H1 (cell line): ENCODE data around the gene CDK5. TPM values are rescaled to one million over a fixed set of nuclear protein-coding genes. Genes with fewer than 3 reads are reported as not detected.

Experiments
- CTCF ChIA-PET: fragments of 300-600 bp; sonication (Branson Sonifier 250); formaldehyde crosslinking; loops from one replicate; lab custom pipeline; 2021; ENCODE audit not compliant: partially characterized antibody; lab: Charles Lee
- POLR2A ChIA-PET: fragments of 300-600 bp; sonication (Branson Sonifier 250); formaldehyde crosslinking; loops from one replicate; lab custom pipeline; 2021; ENCODE audit warnings: inconsistent platforms; ENCODE audit not compliant: partially characterized antibody; lab: Charles Lee
- DNase-seq, 2 experiments: peaks; one replicate each; pipeline versions ENCODE4 v3.0.0 to v3.0.0-alpha.2; 2010 to 2022; ENCODE audit warnings: low spot score in 2 of 2, low read depth in 1 of 2, mixed read lengths in 1 of 2
- FAIRE-seq: peaks from 2 replicates; lab custom pipeline; 2011; peaks lifted over from hg19 to GRCh38; lab: Jason Lieb, UNC
- H2AFZ ChIP-seq: 2 replicates; pipeline ENCODE4 v1.8.1; 2012; ENCODE audit warnings: low read length, inconsistent platforms
- H2AK5ac ChIP-seq: 2 replicates; pipeline ENCODE4 v1.6.1; 2013; ENCODE audit warnings: low read depth, low read length
- H2BK120ac ChIP-seq: replicated peaks from 2 replicates; pipeline ENCODE3; 2013; ENCODE audit warnings: low read depth, low read length, inconsistent platforms
- H2BK12ac ChIP-seq: 2 replicates; pipeline ENCODE4 v1.6.1; 2013; ENCODE audit warnings: low read depth, low read length
- H2BK15ac ChIP-seq: 2 replicates; pipeline ENCODE4 v1.6.1; 2013; ENCODE audit warnings: low read length
- H2BK20ac ChIP-seq: 2 replicates; pipeline ENCODE4 v1.6.1; 2013; ENCODE audit warnings: low read length
- H2BK5ac ChIP-seq: 2 replicates; pipeline ENCODE4 v1.6.1; 2013; ENCODE audit warnings: low read depth, low read length
- H3K14ac ChIP-seq: 2 replicates; pipeline ENCODE4 v1.6.1; 2013; ENCODE audit warnings: inconsistent platforms; ENCODE audit not compliant: insufficient read length
- H3K18ac ChIP-seq: 2 replicates; pipeline ENCODE4 v1.6.1; 2013; ENCODE audit warnings: low read length; ENCODE audit errors: extremely low read depth
- H3K23ac ChIP-seq: 2 replicates; pipeline ENCODE4 v1.6.1; 2013; ENCODE audit warnings: inconsistent platforms; ENCODE audit not compliant: insufficient read length
- H3K23me2 ChIP-seq: 2 replicates; pipeline ENCODE4 v1.6.1; 2013; ENCODE audit warnings: low read depth, low read length
- H3K27ac ChIP-seq: 2 replicates; pipeline ENCODE4 v1.6.1; 2011; ENCODE audit warnings: low read depth, low read length, inconsistent platforms
- H3K27me3 ChIP-seq, 4 experiments: replicated peaks in 1 of 4; 1 replicate in 1 of 4; 2 replicates in 3 of 4; pipeline versions ENCODE4 v1.6.1 to v1.8.1; 2011 to 2013; ENCODE audit warnings: low read length in 3 of 4, mild to moderate bottlenecking in 3 of 4, inconsistent platforms in 2 of 4, mixed read lengths in 2 of 4, moderate library complexity in 1 of 4; ENCODE audit not compliant: control insufficient read depth in 3 of 4, insufficient read depth in 3 of 4; ENCODE audit errors: extremely low read depth in 1 of 4
- H3K36me3 ChIP-seq, 4 experiments: 2 replicates each; pipeline versions ENCODE4 v1.6.1 to v1.8.1; 2011 to 2013; ENCODE audit warnings: mild to moderate bottlenecking in 4 of 4, low read length in 3 of 4, moderate library complexity in 2 of 4, control low read depth in 1 of 4, inconsistent platforms in 1 of 4; ENCODE audit not compliant: insufficient read depth in 4 of 4, control insufficient read depth in 2 of 4
- H3K4ac ChIP-seq: replicated peaks from 2 replicates; pipeline ENCODE3; 2013; ENCODE audit warnings: low read length, low read depth, mixed read lengths, inconsistent platforms; ENCODE audit not compliant: insufficient read length
- H3K4me1 ChIP-seq, 4 experiments: replicated peaks in 1 of 4; 1 replicate in 1 of 4; 2 replicates in 3 of 4; pipeline versions ENCODE4 v1.6.1 to v1.8.1; 2011 to 2013; ENCODE audit warnings: low read length in 3 of 4, inconsistent platforms in 2 of 4, mixed read lengths in 1 of 4; ENCODE audit not compliant: insufficient read depth in 4 of 4, control insufficient read depth in 3 of 4
- H3K4me2 ChIP-seq, 2 experiments: 2 replicates each; pipeline versions ENCODE4 v1.6.1 to v1.8.1; 2011 to 2013; ENCODE audit warnings: low read depth in 2 of 2, low read length in 2 of 2, control low read depth in 1 of 2, inconsistent platforms in 1 of 2, mild to moderate bottlenecking in 1 of 2; ENCODE audit not compliant: insufficient read depth in 1 of 2
- H3K4me3 ChIP-seq, 4 experiments: fragments of 200-600, 300-600 bp in 1 of 4; sonication (generic), shearing (Covaris generic), sonication (Bioruptor Twin) in 1 of 4; 2 replicates each; pipeline versions ENCODE4 v1.5.1 to v1.8.1; 2011 to 2016; ENCODE audit warnings: low read length in 4 of 4, low read depth in 3 of 4, control low read depth in 2 of 4, inconsistent platforms in 2 of 4, mild to moderate bottlenecking in 2 of 4, mixed read lengths in 1 of 4, moderate library complexity in 1 of 4; ENCODE audit not compliant: insufficient read depth in 2 of 4; ENCODE audit errors: extremely low read depth in 1 of 4
- H3K56ac ChIP-seq: replicated peaks from 2 replicates; pipeline ENCODE3; 2013; ENCODE audit warnings: low read depth, mild to moderate bottlenecking, mixed read lengths, low read length, inconsistent platforms; ENCODE audit not compliant: insufficient read length
- H3K79me1 ChIP-seq: 2 replicates; pipeline ENCODE4 v1.6.1; 2013; ENCODE audit warnings: low read depth, low read length, control low read depth
- H3K79me2 ChIP-seq, 2 experiments: 2 replicates each; pipeline versions ENCODE4 v1.6.1 to v1.8.1; 2012 to 2013; ENCODE audit warnings: low read length in 2 of 2, mild to moderate bottlenecking in 2 of 2, inconsistent platforms in 1 of 2; ENCODE audit not compliant: insufficient read depth in 2 of 2, control insufficient read depth in 1 of 2
- H3K9ac ChIP-seq, 4 experiments: replicated peaks in 1 of 4; 1 replicate in 1 of 4; 2 replicates in 3 of 4; pipeline versions ENCODE4 v1.6.1 to v1.8.1; 2011 to 2013; ENCODE audit warnings: low read depth in 3 of 4, low read length in 3 of 4, control low read depth in 2 of 4, mild to moderate bottlenecking in 2 of 4, moderate library complexity in 2 of 4, inconsistent platforms in 1 of 4; ENCODE audit errors: extremely low read depth in 1 of 4
- H3K9me3 ChIP-seq, 2 experiments: 2 replicates each; pipeline versions ENCODE4 v1.6.1 to v1.8.1; 2012 to 2013; ENCODE audit warnings: mild to moderate bottlenecking in 2 of 2, moderate library complexity in 2 of 2, control low read depth in 1 of 2, inconsistent platforms in 1 of 2, low read depth in 1 of 2, low read length in 1 of 2, mixed read lengths in 1 of 2; ENCODE audit not compliant: insufficient read depth in 2 of 2
- H4K20me1 ChIP-seq, 2 experiments: replicated peaks in 1 of 2; 2 replicates each; pipeline versions ENCODE3 to v1.8.1; 2011 to 2013; ENCODE audit warnings: inconsistent platforms in 2 of 2, low read length in 2 of 2, mild to moderate bottlenecking in 1 of 2; ENCODE audit not compliant: insufficient read depth in 2 of 2, control insufficient read depth in 1 of 2
- H4K5ac ChIP-seq: 2 replicates; pipeline ENCODE4 v1.6.1; 2013; ENCODE audit warnings: low read length, low read depth, mixed read lengths, inconsistent platforms; ENCODE audit not compliant: insufficient read length
- H4K8ac ChIP-seq: 2 replicates; pipeline ENCODE4 v1.8.0; 2013; ENCODE audit warnings: mild to moderate bottlenecking, moderate library complexity, low read length, inconsistent platforms; ENCODE audit not compliant: insufficient read depth; ENCODE audit errors: extremely low read depth
- H4K91ac ChIP-seq: replicated peaks from 2 replicates; pipeline ENCODE3; 2013; ENCODE audit warnings: low read length, mixed read lengths, inconsistent platforms; ENCODE audit not compliant: insufficient read length
- NANOG ChIP-seq: IDR thresholded peaks from 2 replicates; pipeline ENCODE4 v1.6.1; 2011; ENCODE audit warnings: low read length, low read depth, mild to moderate bottlenecking, inconsistent platforms; ENCODE audit not compliant: insufficient read depth, poor library complexity, severe bottlenecking
- WGBS, 2 experiments: shearing (Covaris generic) in 1 of 2; methylation state at CpG; one replicate each; pipeline versions ENCODE4 v1.1.6 to v1.1.7; 2013 to 2015; ENCODE audit warnings: low lambda C conversion rate in 2 of 2, mixed read lengths in 2 of 2, inconsistent platforms in 1 of 2, low coverage in 1 of 2, missing lambda C conversion rate in 1 of 2; ENCODE audit not compliant: insufficient replicate concordance in 2 of 2, insufficient coverage in 1 of 2, insufficient read length in 1 of 2; ENCODE audit errors: extremely low coverage in 1 of 2, missing lambda C conversion rate in 1 of 2; 5-methylcytosine and 5-hydroxymethylcytosine counted together
- polyA plus RNA-seq, 7 experiments: library from polyadenylated mRNA; depleted of rRNA in 3 of 7; stranded (reverse) in 5 of 7; unstranded in 2 of 7; fragments of >200 nt in 5 of 7; fragments of 200-250 nt in 2 of 7; gene quantifications; 1 replicate in 5 of 7; 2 replicates in 1 of 7; 4 replicates in 1 of 7; pipeline versions ENCODE4 v1.2.1 to v1.2.3, GENCODE V29; 2011 to 2013; ENCODE audit warnings: missing spikeins in 2 of 7, mixed read lengths in 2 of 7
- total RNA-seq: library from RNA; stranded (reverse); fragmentation: NEBNext Ultra II Directional; extraction: Animal tissue kit (Norgen Biotek cat#: 25700); gene quantifications from 2 replicates; pipeline ENCODE4 v1.2.1, GENCODE V29; 2021
- TF ChIP-seq, protein P1 (sequence below): IDR thresholded peaks from 2 replicates; pipeline ENCODE4 v1.6.1; 2012; ENCODE audit warnings: inconsistent platforms

The CDK5 gene
- total and polyA plus RNA-seq, 2 of the 8 experiments (the other 6 are each of a cell fraction or from before 2014, with no cell fraction given) = 22.8 to 37.2 TPM

DNA sequence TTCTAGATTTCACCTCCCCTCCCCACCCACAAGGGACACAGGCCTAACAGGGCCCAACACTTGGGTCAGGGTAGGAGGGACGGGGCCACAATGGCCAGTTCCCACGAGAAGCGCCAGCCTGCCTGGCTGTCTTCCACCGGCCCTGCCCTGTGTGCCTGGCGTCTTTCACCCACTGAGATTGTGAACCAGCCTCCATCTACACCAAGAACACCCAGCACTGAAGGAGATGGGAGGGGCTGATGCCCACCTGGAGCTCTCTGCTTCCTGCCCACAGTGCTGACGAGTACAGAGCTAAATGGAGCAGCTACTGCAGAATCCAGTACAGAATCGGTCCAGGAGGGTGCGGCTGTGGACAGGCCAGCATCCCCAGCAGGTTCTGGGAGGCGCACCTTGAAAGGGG is 11.7 kb downstream of the CDK5 start:
- POLR2A ChIA-PET = interaction anchor here (0.9 kb wide), 1 partner anchor 42 kb away, joined by 3 read pairs; no protein-coding TSS in a partner anchor

More for the DNA sequence above, 11.7 kb downstream of the CDK5 start:
- Histone ChIP-seq H2BK12ac (no peak overlapping the region), H3K14ac (no peak overlapping the region), H2BK15ac (no peak overlapping the region), H2AFZ (no peak overlapping the region), H3K36me3 (no peaks in the 10 kb centered on the region), H3K27ac (no peak overlapping the region), H4K20me1 (peaks cover 2 to 8% of the 10 kb centered on the region in 2 experiments), H3K9me3 (no peaks in the 10 kb centered on the region), H3K56ac (no peak overlapping the region), H3K18ac (no peak overlapping the region), H3K79me1 (no peaks in the 10 kb centered on the region), H2BK120ac (no peak overlapping the region), H2BK20ac (no peak overlapping the region), H4K8ac (no peak overlapping the region), H2AK5ac (no peak overlapping the region), H4K91ac (no peak overlapping the region), H4K5ac (no peak overlapping the region), H2BK5ac (no peak overlapping the region), H3K9ac (no peak overlapping the region), H3K27me3 (peaks cover 4 to 26% (median 17%) of the 10 kb centered on the region in 4 experiments), H3K23me2 (peaks cover 2% of the 10 kb centered on the region; the same call in 1 of the 2 replicates), H3K4ac (no peak overlapping the region), H3K23ac (no peak overlapping the region), H3K4me2 (no peak overlapping the region)
- no peak for FAIRE-seq
- CTCF ChIA-PET = interaction anchor here (1.1 to 3.5 kb wide), 5 partner anchors 11 to 65 kb away, joined by 3 to 20 read pairs (median 8); partner anchors contain the start of gene CDK5
- WGBS, 2 experiments = 84% methylated on average over 9 of the region's 9 CpGs; no CpG with 5 or more reads in 1 of the 2 experiments
- no peak for DNase-seq
- no peak for TF ChIP-seq NANOG
- TF ChIP-seq, protein P1, sequence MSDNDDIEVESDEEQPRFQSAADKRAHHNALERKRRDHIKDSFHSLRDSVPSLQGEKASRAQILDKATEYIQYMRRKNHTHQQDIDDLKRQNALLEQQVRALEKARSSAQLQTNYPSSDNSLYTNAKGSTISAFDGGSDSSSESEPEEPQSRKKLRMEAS = no peak
- TF ChIP-seq, all 59 proteins: peak for 0
- Histone ChIP-seq H3K4me3 (no peak overlapping the region), H3K4me1 (peaks cover 0 to 6% (median 3%) of the 10 kb centered on the region in 4 experiments; a peak in 3 of 7 replicates), H3K79me2 (no peaks in the 10 kb centered on the region)
